Peyer's patch (tissue), 4 donors: ENCODE results near the gene ZNF280D. TPM values are rescaled to one million over a fixed set of nuclear protein-coding genes. Genes with fewer than 3 reads are reported as not detected.

Experiments
- DNase-seq, 3 donors: peaks; one replicate each; pipeline ENCODE4 v3.0.0-alpha.2; 2017 to 2019
- H3K27ac ChIP-seq, 4 donors: fragments of 200-600 bp; sonication (generic); one replicate each; pipeline ENCODE4 v1.5.1; 2016 to 2019
- H3K27me3 ChIP-seq, 2 donors: fragments of 200-600 bp; sonication (generic); one replicate each; pipeline ENCODE4 v1.5.1; 2019
- H3K36me3 ChIP-seq, 3 donors: fragments of 200-600 bp; sonication (generic); one replicate each; pipeline ENCODE4 v1.5.1; 2016 to 2019
- H3K4me1 ChIP-seq, 4 donors: fragments of 200-600 bp; sonication (generic); one replicate each; pipeline ENCODE4 v1.5.1; 2016 to 2019
- H3K4me3 ChIP-seq, 4 donors: fragments of 200-600 bp; sonication (generic); 1 replicate in 3 of 4; 2 replicates in 1 of 4; pipeline ENCODE4 v1.5.1; 2016 to 2019; ENCODE audit warnings: mild to moderate bottlenecking in 1 of 4
- H3K9me3 ChIP-seq, 4 donors: fragments of 200-600 bp; sonication (generic); one replicate each; pipeline ENCODE4 v1.5.1; 2016 to 2019; ENCODE audit warnings: mild to moderate bottlenecking in 1 of 4
- CTCF ChIP-seq, 6 experiments: fragments of 450-650 bp in 4 of 6; fragments of 200-600 bp in 2 of 6; sonication (generic) in 1 of 6; IDR thresholded peaks; one replicate each; pipeline ENCODE4 v1.5.1; 2017 to 2019; ENCODE audit warnings: antibody characterized with exemption in 6 of 6, mild to moderate bottlenecking in 3 of 6, moderate library complexity in 1 of 6
- POLR2A ChIP-seq, 2 donors: fragments of 450-650 bp; IDR thresholded peaks; one replicate each; pipeline ENCODE4 v1.5.1; 2017; ENCODE audit warnings: antibody characterized with exemption in 2 of 2, mild to moderate bottlenecking in 2 of 2, moderate library complexity in 2 of 2
- total RNA-seq, 4 donors: library from RNA; depleted of rRNA; stranded (reverse); fragments of >200 nt; gene quantifications; one replicate each; pipeline ENCODE4 v1.1.0, GENCODE V29; 2016

The ZNF280D gene
- total RNA-seq, 4 donors from 2014 or later = 34.2 to 82.5 (median 45.1) TPM

DNA sequence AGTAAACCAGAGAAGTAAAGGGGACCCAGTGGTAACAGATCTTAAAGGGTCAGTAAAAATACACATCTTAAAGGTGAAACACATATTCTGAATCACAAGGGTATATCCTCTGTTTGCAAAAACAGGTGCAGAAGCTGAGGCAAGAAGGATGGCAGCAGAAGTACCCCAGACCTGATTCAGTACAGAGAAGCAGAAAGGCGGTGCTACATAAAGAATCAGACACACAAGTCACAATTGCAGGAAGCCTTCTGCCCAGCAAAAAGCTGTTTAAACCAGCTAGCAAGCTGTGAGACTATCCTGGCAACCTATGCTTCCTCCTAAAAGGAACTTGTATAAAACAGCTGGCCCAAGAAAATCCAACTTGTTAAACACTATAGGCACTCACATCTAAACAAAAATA is 49.4 kb downstream of the ZNF280D start:
- Histone ChIP-seq H3K27me3 (no peaks in the 10 kb centered on the region), H3K36me3 (peaks cover 0 to 5% (median 0%) of the 10 kb centered on the region in 3 donors), H3K4me1 (no peaks in the 10 kb centered on the region), H3K4me3 (no peak overlapping the region), H3K27ac (no peak overlapping the region), H3K9me3 (no peaks in the 10 kb centered on the region)
- no peak for DNase-seq
- no peak for TF ChIP-seq POLR2A (IDR thresholded peaks at IDR 0.05)

DNA sequence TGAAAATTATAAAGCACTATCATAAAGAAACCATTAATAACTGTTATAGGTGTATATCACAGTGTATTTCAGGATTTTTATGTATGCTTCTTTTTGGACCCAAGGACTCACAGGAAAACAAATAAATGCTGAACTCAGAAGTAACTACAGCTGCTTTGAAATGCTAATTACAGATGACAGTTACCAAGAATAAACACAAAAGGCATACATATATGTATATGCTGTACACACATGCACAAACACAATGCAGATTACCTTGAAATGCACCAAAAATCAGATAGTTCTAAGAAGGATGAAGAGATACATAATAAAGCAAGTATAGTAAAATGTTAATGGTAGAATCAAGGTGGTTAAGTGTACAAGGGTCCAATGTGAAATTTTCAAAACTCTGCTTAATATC is 52.2 kb downstream of the ZNF280D start:
- H3K36me3 ChIP-seq = no peaks in the 10 kb centered on the region
- H3K4me3 ChIP-seq = no peak overlapping the region
- H3K4me1 ChIP-seq = no peaks in the 10 kb centered on the region
- H3K27ac ChIP-seq = no peak overlapping the region
- H3K9me3 ChIP-seq = no peaks in the 10 kb centered on the region
- TF ChIP-seq CTCF (IDR thresholded peaks at IDR 0.05) = no peak
- no peak for TF ChIP-seq POLR2A (IDR thresholded peaks at IDR 0.05)
- no peak for DNase-seq
- no peaks in the 10 kb centered on the region for H3K27me3 ChIP-seq

- TF ChIP-seq CTCF (IDR thresholded peaks at IDR 0.05) (no peak), POLR2A (IDR thresholded peaks at IDR 0.05) (no peak)
- Histone ChIP-seq H3K9me3 (no peaks in the 10 kb centered on the region), H3K27ac (no peak overlapping the region), H3K27me3 (no peaks in the 10 kb centered on the region), H3K36me3 (no peaks in the 10 kb centered on the region), H3K4me1 (no peaks in the 10 kb centered on the region), H3K4me3 (no peak overlapping the region)
- DNase-seq = no peak
Observed at GRCh38 chr15:56679225-56679624, 54.1 kb downstream of the ZNF280D start.

DNA sequence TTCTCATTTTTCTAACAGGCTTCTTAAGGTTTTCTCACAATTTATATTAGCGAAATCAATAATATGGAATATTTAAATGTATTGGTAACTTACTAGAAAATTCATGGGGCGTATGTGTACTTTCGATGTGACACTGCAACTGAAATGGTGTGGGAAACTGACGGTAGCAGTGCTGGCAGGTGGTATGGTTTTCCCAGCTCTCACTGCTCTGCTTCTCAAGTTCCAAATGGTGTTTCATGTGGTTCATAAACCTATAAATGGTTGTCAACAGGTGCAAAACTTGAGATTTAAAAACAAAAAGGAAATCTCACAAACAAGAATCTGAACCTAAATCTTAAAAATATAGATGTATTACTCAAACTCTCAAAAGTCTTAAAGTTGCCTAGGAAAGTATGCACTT is 54.7 kb downstream of the ZNF280D start:
- TF ChIP-seq CTCF (IDR thresholded peaks at IDR 0.05) = no peak
- no peak for TF ChIP-seq POLR2A (IDR thresholded peaks at IDR 0.05)
- DNase-seq = no peak
- no peak overlapping the region for H3K4me3 ChIP-seq
- H3K27me3 ChIP-seq = no peaks in the 10 kb centered on the region
- H3K9me3 ChIP-seq = no peaks in the 10 kb centered on the region
- H3K27ac ChIP-seq = no peak overlapping the region
- H3K4me1 ChIP-seq = no peaks in the 10 kb centered on the region
- no peaks in the 10 kb centered on the region for H3K36me3 ChIP-seq

DNA sequence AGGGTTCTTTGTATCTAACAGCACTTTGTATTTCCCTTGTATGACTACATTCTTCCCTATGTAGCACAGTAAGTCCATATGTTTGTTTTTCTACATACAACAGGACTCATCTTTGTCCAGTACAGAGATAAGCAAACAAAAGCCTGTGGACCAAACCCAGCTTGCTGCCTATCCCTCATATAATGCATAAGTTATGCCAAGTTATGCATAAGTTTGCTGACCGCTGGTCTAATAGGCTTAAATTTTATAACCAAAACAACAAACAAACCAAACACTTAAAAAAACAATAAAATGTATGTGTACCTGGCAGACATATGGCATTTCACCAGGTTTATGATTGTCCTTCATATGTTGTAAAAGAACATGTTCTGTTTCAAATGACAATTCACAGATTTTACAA is 56.0 kb downstream of the ZNF280D start:
- Histone ChIP-seq H3K27me3 (no peaks in the 10 kb centered on the region), H3K4me1 (no peaks in the 10 kb centered on the region), H3K27ac (no peak overlapping the region), H3K9me3 (no peaks in the 10 kb centered on the region), H3K36me3 (no peaks in the 10 kb centered on the region), H3K4me3 (no peak overlapping the region)
- DNase-seq = no peak
- TF ChIP-seq POLR2A (IDR thresholded peaks at IDR 0.05) = no peak
- TF ChIP-seq CTCF (IDR thresholded peaks at IDR 0.05) = no peak

GRCh38 chr15:56675930-56676329 is 57.4 kb downstream of the ZNF280D start:
- no peak for TF ChIP-seq CTCF (IDR thresholded peaks at IDR 0.05)
- no peak for TF ChIP-seq POLR2A (IDR thresholded peaks at IDR 0.05)
- DNase-seq = no peak
- Histone ChIP-seq H3K4me1 (no peaks in the 10 kb centered on the region), H3K27me3 (no peaks in the 10 kb centered on the region), H3K36me3 (no peaks in the 10 kb centered on the region), H3K4me3 (no peak overlapping the region), H3K9me3 (no peaks in the 10 kb centered on the region), H3K27ac (no peak overlapping the region)
